SJSA1 (cell line): ENCODE data around the gene HBS1L. TPM values are rescaled to one million over a fixed set of nuclear protein-coding genes. Genes with fewer than 3 reads are reported as not detected.

Experiments used
- DNase-seq, 2 experiments: peaks; one replicate each; pipeline ENCODE4 v3.0.0-alpha.2; 2015 to 2020; ENCODE audit warnings: low spot score in 2 of 2, low read depth in 1 of 2
- H3K27ac ChIP-seq: fragments of 250-450 bp; sonication (Bioruptor Pico); 2 replicates; pipeline ENCODE4 v1.5.1; 2020; ENCODE audit warnings: mild to moderate bottlenecking, moderate library complexity
- H3K27me3 ChIP-seq: fragments of 250-450 bp; sonication (Bioruptor Pico); replicated peaks from 2 replicates; pipeline ENCODE4 v1.5.1; 2020; ENCODE audit warnings: mild to moderate bottlenecking, moderate library complexity
- H3K36me3 ChIP-seq: fragments of 250-450 bp; sonication (Bioruptor Pico); 2 replicates; pipeline ENCODE4 v1.5.1; 2020; ENCODE audit warnings: mild to moderate bottlenecking
- H3K4me1 ChIP-seq: fragments of 250-450 bp; sonication (Bioruptor Pico); replicated peaks from 2 replicates; pipeline ENCODE4 v1.6.1; 2021; ENCODE audit warnings: mild to moderate bottlenecking
- H3K4me3 ChIP-seq: fragments of 250-450 bp; sonication (Bioruptor Pico); 2 replicates; pipeline ENCODE4 v1.5.1; 2020; ENCODE audit warnings: mild to moderate bottlenecking
- H3K9me3 ChIP-seq: fragments of 250-450 bp; sonication (Bioruptor Pico); replicated peaks from 2 replicates; pipeline ENCODE4 v1.5.1; 2020; ENCODE audit warnings: mild to moderate bottlenecking
- total RNA-seq: library from RNA; depleted of rRNA; stranded (reverse); fragments of >200 nt; shearing (Covaris generic); gene quantifications from 2 replicates; pipeline ENCODE4 v1.2.3, GENCODE V29; 2014

The HBS1L gene
- total RNA-seq, 1 experiment from 2014 or later = 154 TPM

DNA sequence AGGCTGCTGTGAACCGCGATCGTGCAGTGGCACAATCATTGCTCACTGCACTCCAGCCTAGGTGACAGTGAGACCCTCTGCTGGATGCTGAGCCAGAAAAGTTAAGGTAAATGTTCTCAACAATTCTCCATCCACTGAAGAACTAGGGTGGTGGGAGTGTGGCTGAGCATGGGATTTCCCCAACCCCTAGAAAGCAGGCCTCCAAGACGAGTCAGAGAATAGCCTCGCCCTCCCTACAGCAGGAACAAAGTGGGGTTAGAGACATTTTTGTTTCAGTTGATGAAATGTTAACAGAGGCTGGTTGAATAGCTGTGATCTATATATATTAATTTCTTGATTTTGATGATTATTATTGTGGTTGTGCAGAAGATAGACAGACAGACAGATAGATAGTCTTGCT is 98.6 kb downstream of the HBS1L start:
- Histone ChIP-seq H3K9me3 (no peaks in the 10 kb centered on the region), H3K36me3 (no peaks in the 10 kb centered on the region), H3K27me3 (no peaks in the 10 kb centered on the region), H3K4me3 (no peak overlapping the region), H3K4me1 (no peaks in the 10 kb centered on the region), H3K27ac (no peak overlapping the region)
- no peak for DNase-seq

DNA sequence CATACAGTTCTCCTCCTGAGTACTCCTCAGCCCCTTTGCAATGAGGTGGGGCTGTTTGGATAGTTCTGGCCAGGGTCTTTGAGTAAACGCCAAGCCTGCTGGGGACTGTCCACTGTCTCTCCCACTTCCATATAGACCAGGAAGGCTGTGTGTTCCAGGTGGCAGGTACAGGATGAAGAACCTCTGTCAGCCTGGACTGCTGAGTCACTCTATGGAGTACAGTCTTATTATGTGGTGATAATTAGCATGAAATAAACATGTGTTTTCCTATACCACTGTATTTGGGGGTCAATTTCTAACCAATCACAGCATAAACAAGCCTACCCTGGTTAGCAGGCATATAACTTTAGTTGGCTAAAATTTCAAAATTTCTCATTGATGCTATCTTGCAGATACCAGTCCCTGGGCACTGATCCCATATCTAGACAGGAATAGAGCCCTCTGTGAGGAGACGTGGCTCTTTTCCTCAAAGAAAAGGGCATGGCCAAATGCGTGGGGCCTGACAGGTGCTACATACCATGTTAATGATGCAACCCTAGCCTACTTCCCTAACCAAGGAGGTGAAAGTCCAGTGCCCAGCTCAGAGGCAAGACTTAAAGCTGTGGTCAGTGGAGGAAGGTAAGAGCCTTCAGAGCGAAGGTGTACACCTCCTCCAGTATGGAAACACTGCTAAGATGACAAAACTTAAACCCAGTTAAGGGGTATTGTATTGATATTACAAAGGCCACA is 100.2 kb downstream of the HBS1L start:
- DNase-seq = no peak
- no peaks in the 10 kb centered on the region for H3K27me3 ChIP-seq
- no peaks in the 10 kb centered on the region for H3K4me1 ChIP-seq
- no peak overlapping the region for H3K4me3 ChIP-seq
- H3K27ac ChIP-seq = no peak overlapping the region
- H3K9me3 ChIP-seq = no peaks in the 10 kb centered on the region
- no peaks in the 10 kb centered on the region for H3K36me3 ChIP-seq

DNA sequence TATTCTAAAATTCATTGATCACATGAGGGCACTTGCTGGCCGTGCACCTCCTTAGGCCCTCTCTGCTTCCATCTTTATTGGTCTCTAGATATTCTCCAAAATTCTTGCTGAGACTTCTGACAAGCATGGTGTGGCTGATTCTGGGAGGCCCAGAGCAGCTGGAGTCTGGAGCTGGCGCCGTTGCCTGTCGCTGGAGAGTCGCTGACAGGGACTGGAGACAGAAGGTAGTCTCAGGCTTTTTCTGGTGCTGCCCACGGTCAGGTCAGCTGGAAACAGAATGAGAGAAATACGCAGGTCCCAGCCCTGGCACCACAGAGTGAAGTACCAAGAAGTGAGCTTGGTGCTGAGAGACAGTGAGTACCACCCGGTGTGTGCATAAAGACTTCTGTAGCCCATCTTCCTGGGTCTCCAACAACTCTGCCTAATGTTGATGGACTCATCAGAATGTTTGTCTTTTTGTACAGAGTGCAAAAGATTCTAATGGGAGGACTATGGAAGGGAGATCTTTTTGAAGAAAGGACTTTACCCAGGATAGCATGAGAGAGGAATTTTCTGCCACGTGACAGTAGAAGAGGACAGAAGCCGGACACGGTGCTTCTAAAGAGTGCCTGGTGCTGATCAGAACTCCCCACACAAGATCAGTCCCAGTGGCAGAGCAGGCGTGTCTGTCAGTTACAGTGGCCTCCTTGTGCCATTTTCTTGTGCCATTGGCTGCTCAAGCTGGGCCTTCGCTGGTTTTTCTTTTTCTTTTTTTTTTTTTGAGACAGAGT is 102.9 kb downstream of the HBS1L start:
- Histone ChIP-seq H3K9me3 (no peaks in the 10 kb centered on the region), H3K36me3 (no peaks in the 10 kb centered on the region), H3K27me3 (no peaks in the 10 kb centered on the region; the same call in 1 of the 2 replicates), H3K27ac (no peak overlapping the region), H3K4me1 (no peaks in the 10 kb centered on the region), H3K4me3 (no peak overlapping the region)
- DNase-seq = no peak

DNA sequence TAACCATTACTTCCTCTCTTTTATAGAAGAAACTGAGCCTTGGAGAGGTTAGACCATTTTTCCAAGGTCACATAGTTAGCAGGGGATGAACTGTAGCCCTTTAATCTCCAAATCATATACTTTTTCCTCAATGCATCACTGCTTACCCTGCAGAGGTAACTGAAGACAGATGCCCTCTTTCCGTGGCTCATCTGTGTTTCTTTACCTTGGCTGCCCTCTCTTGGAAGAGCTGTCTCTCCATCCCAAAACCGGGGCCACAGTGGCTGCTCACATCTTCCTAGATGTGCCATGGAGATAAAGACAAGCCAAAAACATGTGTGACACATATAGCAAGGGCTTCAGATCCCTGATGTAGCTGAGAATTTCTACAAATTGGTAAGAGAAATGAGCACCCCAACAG is 104.1 kb downstream of the HBS1L start:
- no peak for DNase-seq
- H3K9me3 ChIP-seq = no peaks in the 10 kb centered on the region
- H3K4me3 ChIP-seq = no peak overlapping the region
- no peak overlapping the region for H3K27ac ChIP-seq
- H3K4me1 ChIP-seq = no peaks in the 10 kb centered on the region
- no peaks in the 10 kb centered on the region for H3K36me3 ChIP-seq
- no peaks in the 10 kb centered on the region; the same call in 1 of the 2 replicates for H3K27me3 ChIP-seq

DNA sequence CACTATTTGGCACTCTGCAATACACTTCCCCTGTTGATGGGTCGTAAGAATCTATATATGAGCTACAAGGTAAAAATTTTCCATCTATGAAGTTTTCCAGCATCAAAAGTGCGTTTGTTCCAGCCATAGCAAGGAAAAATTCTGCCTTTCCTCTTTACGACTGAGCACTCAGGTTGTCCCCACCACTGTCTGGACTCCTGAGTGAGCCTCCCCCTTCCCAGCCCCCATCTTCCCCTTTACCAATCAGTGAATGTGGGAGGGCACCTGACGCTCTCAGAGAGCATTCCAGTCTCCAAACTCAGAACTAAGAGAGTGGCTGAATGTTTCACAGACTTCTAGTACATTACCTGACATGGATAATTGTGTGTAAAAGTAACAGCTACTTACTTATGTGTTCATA is 104.7 kb downstream of the HBS1L start, which contains the start of gene ALDH8A1:
ALDH8A1 (minus strand) TSS at position 175 of the 400 bp plus-strand sequence; CDS start at position 127, 48 bp downstream.
- Histone ChIP-seq H3K4me3 (no peak within 1 kb of the TSS), H3K36me3 (no peaks in the 10 kb centered on the region), H3K4me1 (no peaks in the 10 kb centered on the region), H3K27ac (no peak within 1 kb of the TSS), H3K9me3 (no peaks in the 10 kb centered on the region), H3K27me3 (no peaks in the 10 kb centered on the region; the same call in 1 of the 2 replicates)
- DNase-seq = no peak

DNA sequence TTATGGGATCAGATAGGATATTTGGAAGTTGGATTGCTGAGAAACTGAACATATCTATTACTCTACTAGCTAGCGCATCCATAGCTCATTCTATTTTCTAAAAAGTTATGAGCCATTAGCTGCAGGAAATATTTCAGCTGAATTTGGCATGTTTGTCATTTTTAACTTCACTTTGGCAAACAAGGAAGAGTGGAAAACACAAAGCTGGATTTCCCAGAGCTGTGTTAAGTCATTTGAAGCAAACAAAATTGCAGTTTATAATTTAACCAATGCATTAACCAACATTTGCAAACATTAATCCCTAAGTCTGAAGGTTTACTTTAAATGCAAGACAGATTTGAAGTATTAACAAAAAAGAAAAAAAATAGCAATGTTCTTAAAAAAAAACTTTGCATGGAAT is 105.9 kb downstream of the HBS1L start:
- DNase-seq = no peak
- no peaks in the 10 kb centered on the region for H3K4me1 ChIP-seq
- H3K9me3 ChIP-seq = no peaks in the 10 kb centered on the region
- no peaks in the 10 kb centered on the region for H3K36me3 ChIP-seq
- no peak overlapping the region for H3K27ac ChIP-seq
- no peak overlapping the region for H3K4me3 ChIP-seq
- H3K27me3 ChIP-seq = no peaks in the 10 kb centered on the region; the same call in 1 of the 2 replicates

DNA sequence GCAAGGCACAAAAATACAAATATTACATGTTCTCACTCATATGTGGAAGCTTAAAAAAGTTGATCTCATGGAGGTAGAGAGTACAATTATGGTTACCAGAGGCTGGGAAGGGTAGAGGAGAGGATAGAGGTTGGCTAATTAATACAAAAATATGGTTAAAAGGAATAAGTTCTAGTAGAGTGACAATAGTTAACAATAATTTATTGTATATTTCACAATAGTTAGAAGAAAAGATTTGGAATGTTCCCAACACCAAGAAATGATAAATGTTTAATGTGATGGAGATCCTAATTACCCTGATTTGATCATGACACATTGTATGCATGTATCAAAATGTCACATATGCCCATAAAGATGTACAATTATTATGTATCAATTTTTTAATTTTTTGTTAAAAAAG is 106.5 kb downstream of the HBS1L start:
- H3K4me1 ChIP-seq = no peaks in the 10 kb centered on the region
- H3K4me3 ChIP-seq = no peak overlapping the region
- no peaks in the 10 kb centered on the region; the same call in 1 of the 2 replicates for H3K27me3 ChIP-seq
- no peaks in the 10 kb centered on the region for H3K9me3 ChIP-seq
- DNase-seq = no peak
- no peak overlapping the region for H3K27ac ChIP-seq
- no peaks in the 10 kb centered on the region for H3K36me3 ChIP-seq

DNA sequence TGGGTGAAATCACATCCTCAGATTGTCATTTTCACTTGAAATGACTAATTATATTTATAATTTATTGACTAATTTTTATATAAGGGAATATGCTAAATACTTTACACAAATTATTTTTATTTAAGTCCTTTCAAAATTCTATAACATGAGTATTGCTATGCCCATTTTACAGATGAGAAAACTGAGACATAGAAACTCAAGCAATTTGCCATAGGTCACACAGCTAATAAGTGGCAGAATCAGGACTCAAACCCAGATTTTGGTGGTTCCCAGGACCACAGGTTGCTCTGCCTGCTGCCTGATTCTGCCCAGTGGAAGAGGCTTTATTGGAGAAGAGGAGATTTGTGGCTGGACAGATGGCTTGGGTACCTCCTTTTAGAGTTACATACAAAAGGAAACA is 109.6 kb downstream of the HBS1L start:
- Histone ChIP-seq H3K9me3 (no peaks in the 10 kb centered on the region), H3K36me3 (no peaks in the 10 kb centered on the region), H3K4me3 (no peak overlapping the region), H3K4me1 (no peaks in the 10 kb centered on the region), H3K27me3 (no peaks in the 10 kb centered on the region; the same call in 1 of the 2 replicates), H3K27ac (no peak overlapping the region)
- DNase-seq = no peak

DNA sequence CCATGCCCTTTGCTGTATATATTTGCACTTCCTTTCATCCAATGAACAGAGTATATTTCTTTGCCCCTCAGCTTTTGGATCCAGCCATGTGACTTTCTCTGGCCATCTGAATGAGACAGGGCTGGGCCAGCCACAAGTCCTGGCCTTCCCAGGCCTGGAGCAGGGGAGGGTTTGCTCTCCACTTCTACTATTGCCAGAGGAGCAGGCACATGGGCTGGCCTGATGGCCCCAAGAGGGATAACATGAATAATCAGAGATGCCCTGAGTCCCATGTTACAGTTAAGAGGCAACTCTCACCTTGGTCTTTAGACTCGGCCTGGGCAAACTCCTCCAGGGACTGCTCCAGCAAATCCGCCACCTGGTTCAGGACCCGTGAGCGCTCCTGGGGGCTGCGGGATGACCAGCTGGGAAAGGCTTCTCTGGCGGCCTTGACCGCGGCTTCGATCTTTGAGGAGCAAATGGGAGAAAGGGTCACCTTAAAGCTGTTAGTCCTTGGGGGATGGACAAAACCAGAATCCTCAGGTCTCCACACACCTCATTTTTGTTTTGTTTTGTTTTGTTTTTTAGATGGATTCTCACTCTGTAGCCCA is 111.0 kb downstream of the HBS1L start:
- no peak for DNase-seq
- Histone ChIP-seq H3K27me3 (no peaks in the 10 kb centered on the region; the same call in 1 of the 2 replicates), H3K9me3 (no peaks in the 10 kb centered on the region), H3K36me3 (no peaks in the 10 kb centered on the region), H3K27ac (no peak overlapping the region), H3K4me3 (no peak overlapping the region), H3K4me1 (no peaks in the 10 kb centered on the region)

DNA sequence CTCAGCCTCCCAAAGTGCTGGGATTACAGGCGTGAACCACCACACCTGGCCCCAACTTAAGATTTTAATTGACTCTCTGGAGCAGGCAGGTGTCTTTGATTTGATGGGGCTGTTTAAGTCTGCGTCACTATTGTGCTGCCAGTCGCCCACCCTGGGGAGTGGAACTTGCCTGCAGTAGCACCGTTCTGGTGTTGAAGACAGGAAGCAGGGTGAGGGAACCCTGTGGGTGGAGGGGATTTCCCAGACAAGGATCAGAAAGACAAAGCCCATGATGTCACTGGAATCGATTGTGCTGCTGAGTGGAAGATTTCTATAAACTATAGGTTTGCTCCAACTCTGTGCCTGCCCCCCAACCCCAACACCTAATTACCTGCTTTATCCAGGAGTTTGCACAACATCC is 115.7 kb downstream of the HBS1L start:
- no peaks in the 10 kb centered on the region for H3K9me3 ChIP-seq
- DNase-seq = no peak

DNA sequence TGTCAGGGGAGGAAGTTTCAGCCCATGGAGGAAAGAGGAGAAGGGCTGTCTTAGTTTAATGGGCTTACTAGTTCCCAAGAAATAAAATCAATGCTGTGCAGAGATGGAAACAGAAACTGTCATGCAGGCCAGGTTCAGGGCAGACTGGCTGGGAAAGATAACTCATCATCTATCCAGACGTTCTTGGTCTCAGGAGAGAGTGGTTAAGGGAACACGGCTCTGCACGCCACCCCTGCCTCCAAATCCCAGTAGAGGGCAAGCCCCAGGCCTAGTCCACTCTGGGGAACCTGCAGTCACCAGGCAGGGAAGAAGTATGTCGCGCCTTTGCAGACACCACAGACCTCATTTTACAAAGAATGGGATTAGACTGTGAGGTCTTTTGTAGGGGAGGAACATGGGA is 117.2 kb downstream of the HBS1L start:
- H3K36me3 ChIP-seq = no peaks in the 10 kb centered on the region
- H3K27ac ChIP-seq = no peak overlapping the region
- H3K27me3 ChIP-seq = no peaks in the 10 kb centered on the region
- no peak overlapping the region for H3K4me3 ChIP-seq
- H3K4me1 ChIP-seq = peaks cover 13% of the 10 kb centered on the region
- no peaks in the 10 kb centered on the region for H3K9me3 ChIP-seq
- DNase-seq = no peak

More for the DNA sequence above, 115.7 kb downstream of the HBS1L start:
- Histone ChIP-seq H3K4me3 (no peak overlapping the region), H3K27me3 (no peaks in the 10 kb centered on the region), H3K27ac (no peak overlapping the region), H3K36me3 (no peaks in the 10 kb centered on the region), H3K4me1 (peaks cover 13% of the 10 kb centered on the region)

DNA sequence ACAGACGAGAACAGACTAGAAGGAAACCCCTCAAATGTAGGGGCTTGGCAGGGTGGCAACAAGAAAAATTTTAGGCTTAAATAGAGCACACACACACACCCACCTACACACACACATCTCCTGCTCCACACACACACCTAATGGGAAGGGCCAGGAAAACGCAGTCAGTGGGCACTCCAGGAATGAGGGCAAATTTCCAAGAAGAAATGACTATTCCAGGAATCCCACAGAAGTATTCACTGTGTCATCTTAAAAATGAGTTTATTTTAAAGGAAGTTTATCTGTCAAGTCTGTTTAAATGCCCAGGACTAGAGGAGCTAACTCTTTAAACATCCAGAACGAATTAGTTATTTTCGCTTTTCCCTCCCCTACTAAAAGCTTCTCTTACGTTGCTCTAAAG is 117.7 kb downstream of the HBS1L start:
- H3K4me1 ChIP-seq = peaks cover 13% of the 10 kb centered on the region
- no peak overlapping the region for H3K27ac ChIP-seq
- H3K9me3 ChIP-seq = no peaks in the 10 kb centered on the region
- no peaks in the 10 kb centered on the region for H3K36me3 ChIP-seq
- DNase-seq = peak in 1 of 2 experiments; percentile 44
- H3K4me3 ChIP-seq = no peak overlapping the region
- H3K27me3 ChIP-seq = no peaks in the 10 kb centered on the region

DNA sequence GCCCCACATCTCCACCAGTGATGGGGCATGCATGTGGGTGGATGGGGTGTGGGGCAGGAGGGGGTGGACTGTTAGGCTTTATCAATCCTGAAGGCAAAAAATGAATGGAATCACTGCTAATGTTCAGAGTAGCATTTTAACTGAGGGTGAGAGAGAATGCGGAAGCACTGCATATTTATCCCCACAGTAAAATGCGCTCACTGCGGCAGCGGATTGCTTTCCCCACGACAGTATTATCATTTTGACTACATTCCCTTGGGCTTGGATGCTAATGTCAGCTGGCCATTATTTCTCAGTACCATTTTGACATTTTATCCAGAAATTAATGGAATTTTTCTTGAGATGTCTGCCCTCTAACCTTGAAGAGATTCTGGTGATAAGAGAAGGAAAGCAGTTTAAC is 118.1 kb downstream of the HBS1L start:
- no peak for DNase-seq
- H3K27ac ChIP-seq = no peak overlapping the region
- peaks cover 13% of the 10 kb centered on the region for H3K4me1 ChIP-seq
- no peaks in the 10 kb centered on the region for H3K36me3 ChIP-seq
- H3K4me3 ChIP-seq = no peak overlapping the region
- no peaks in the 10 kb centered on the region for H3K9me3 ChIP-seq
- H3K27me3 ChIP-seq = no peaks in the 10 kb centered on the region
